Transverse colon (tissue), 4 donors: ENCODE results near the gene PASD1.
"Not testable (repeated sequence)": the region's sequence is repeated elsewhere in the genome, so short reads cannot be mapped to it uniquely, and the experiment has no call there.

Source experiments
- CTCF ChIP-seq, 5 experiments: fragments of 200-600 bp in 3 of 5; fragments of 450-650 bp in 2 of 5; sonication (generic) in 3 of 5; IDR thresholded peaks; 1 replicate in 2 of 5; 2 replicates in 3 of 5; pipeline ENCODE4 v1.5.1; 2016 to 2017; ENCODE audit warnings: antibody characterized with exemption in 5 of 5, inconsistent platforms in 3 of 5, mild to moderate bottlenecking in 2 of 5, moderate library complexity in 1 of 5
- EP300 ChIP-seq: sonication (generic); formaldehyde crosslinking; IDR thresholded peaks from one replicate; pipeline ENCODE4 v1.6.1; 2017; ENCODE audit warnings: antibody characterized with exemption, low read depth
- POLR2A ChIP-seq: fragments of 450-650 bp; IDR thresholded peaks from one replicate; pipeline ENCODE4 v1.6.1; 2016; ENCODE audit warnings: antibody characterized with exemption, mild to moderate bottlenecking, moderate library complexity
- POLR2AphosphoS5 ChIP-seq, 3 donors: sonication (generic); formaldehyde crosslinking; IDR thresholded peaks; one replicate each; pipeline ENCODE4 v1.6.1; 2016; ENCODE audit warnings: antibody characterized with exemption in 3 of 3

- TF ChIP-seq POLR2AphosphoS5 (IDR thresholded peaks at IDR 0.05); CTCF (IDR thresholded peaks at IDR 0.05); EP300; POLR2A: not testable (repeated sequence)
Measured at GRCh38 chrX:151566872-151567271, 3.4 kb downstream of the PASD1 start.
